ENCODE results near the gene FBXO33.

FBXO33 gene

GRCh38 chr14:39382463-39382862 lies 49.8 kb downstream of the FBXO33 start:
- DNase-seq (ENCODE audit: low spot score in 2 of 2) (no peak), ATAC-seq (replicated peaks; ENCODE audit: extremely low read depth, poor library complexity, severe bottlenecking) (no peak)
- H3K36me3 Mint-ChIP-seq (ENCODE audit: insufficient read depth), result peaks cover 6% of the 10 kb centered on the region
- H3K4me3 Mint-ChIP-seq, result no peak overlapping the region
- no peaks in the 10 kb centered on the region for H3K27me3 Mint-ChIP-seq
- no peak overlapping the region for H3K27ac Mint-ChIP-seq (ENCODE audit: low read depth)
- H3K4me1 Mint-ChIP-seq, result peaks cover 29% of the 10 kb centered on the region
- no peaks in the 10 kb centered on the region for H3K9me3 Mint-ChIP-seq

DNA sequence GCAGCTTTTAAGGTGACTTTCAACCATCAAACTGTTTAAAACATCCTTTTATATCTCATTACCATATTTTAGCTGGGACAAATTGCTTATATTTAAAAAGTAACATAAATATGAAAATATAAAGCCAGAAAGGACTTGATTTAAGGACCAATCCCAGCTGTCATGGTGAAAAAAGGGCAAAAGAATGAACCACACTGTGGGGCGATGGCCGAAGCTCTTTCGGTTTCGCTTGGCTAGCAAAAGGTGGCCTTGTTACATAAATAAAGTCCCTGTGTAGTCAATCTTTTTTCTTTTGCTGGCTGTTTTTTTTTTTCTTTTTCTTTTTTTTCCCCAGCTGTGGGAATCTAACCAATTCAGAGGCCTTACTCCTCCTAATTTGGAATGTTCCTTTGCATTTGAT lies 50.9 kb downstream of the FBXO33 start:
- DNase-seq (ENCODE audit: low spot score in 2 of 2) (no peak), ATAC-seq (replicated peaks; ENCODE audit: extremely low read depth, poor library complexity, severe bottlenecking) (no peak)
- Mint-ChIP-seq H3K27ac (ENCODE audit: low read depth) (no peak overlapping the region), H3K36me3 (ENCODE audit: insufficient read depth) (peaks cover 6% of the 10 kb centered on the region), H3K27me3 (no peaks in the 10 kb centered on the region), H3K4me3 (no peak overlapping the region), H3K4me1 (peaks cover 29% of the 10 kb centered on the region), H3K9me3 (no peaks in the 10 kb centered on the region)

- ATAC-seq (replicated peaks; ENCODE audit: extremely low read depth, poor library complexity, severe bottlenecking) (no peak), DNase-seq (ENCODE audit: low spot score in 2 of 2) (no peak)
- H3K9me3 Mint-ChIP-seq, result no peaks in the 10 kb centered on the region
- no peak overlapping the region for H3K27ac Mint-ChIP-seq (ENCODE audit: low read depth)
- peaks cover 3% of the 10 kb centered on the region for H3K36me3 Mint-ChIP-seq (ENCODE audit: insufficient read depth)
- peaks cover 3% of the 10 kb centered on the region for H3K4me1 Mint-ChIP-seq
- no peaks in the 10 kb centered on the region for H3K27me3 Mint-ChIP-seq
- no peak overlapping the region for H3K4me3 Mint-ChIP-seq
Observed at GRCh38 chr14:39376667-39377403, 55.4 kb downstream of the FBXO33 start.

- DNase-seq (ENCODE audit: low spot score in 2 of 2) (no peak), ATAC-seq (replicated peaks; ENCODE audit: extremely low read depth, poor library complexity, severe bottlenecking) (no peak)
- no peaks in the 10 kb centered on the region for H3K4me1 Mint-ChIP-seq
- no peaks in the 10 kb centered on the region for H3K27me3 Mint-ChIP-seq
- no peak overlapping the region for H3K4me3 Mint-ChIP-seq
- no peak overlapping the region for H3K27ac Mint-ChIP-seq (ENCODE audit: low read depth)
- peaks cover 9% of the 10 kb centered on the region for H3K36me3 Mint-ChIP-seq (ENCODE audit: insufficient read depth)
- H3K9me3 Mint-ChIP-seq, result no peaks in the 10 kb centered on the region
Observed at GRCh38 chr14:39374851-39375250, 57.4 kb downstream of the FBXO33 start.

- DNase-seq (ENCODE audit: low spot score in 2 of 2) (no peak), ATAC-seq (replicated peaks; ENCODE audit: extremely low read depth, poor library complexity, severe bottlenecking) (no peak)
- H3K9me3 Mint-ChIP-seq, result no peaks in the 10 kb centered on the region
- peaks cover 7% of the 10 kb centered on the region for H3K36me3 Mint-ChIP-seq (ENCODE audit: insufficient read depth)
- H3K4me3 Mint-ChIP-seq, result no peak overlapping the region
- H3K4me1 Mint-ChIP-seq, result no peaks in the 10 kb centered on the region
- H3K27me3 Mint-ChIP-seq, result no peaks in the 10 kb centered on the region
- H3K27ac Mint-ChIP-seq (ENCODE audit: low read depth), result no peak overlapping the region
Observed at GRCh38 chr14:39372656-39373055, 59.6 kb downstream of the FBXO33 start.

- DNase-seq (ENCODE audit: low spot score in 2 of 2) (no peak), ATAC-seq (replicated peaks; ENCODE audit: extremely low read depth, poor library complexity, severe bottlenecking) (no peak)
- H3K4me1 Mint-ChIP-seq, result no peaks in the 10 kb centered on the region
- H3K27me3 Mint-ChIP-seq, result no peaks in the 10 kb centered on the region
- no peak overlapping the region for H3K27ac Mint-ChIP-seq (ENCODE audit: low read depth)
- peaks cover 9% of the 10 kb centered on the region for H3K36me3 Mint-ChIP-seq (ENCODE audit: insufficient read depth)
- peaks cover 6% of the 10 kb centered on the region for H3K9me3 Mint-ChIP-seq
- no peak overlapping the region for H3K4me3 Mint-ChIP-seq
Observed at GRCh38 chr14:39370415-39370814, 61.8 kb downstream of the FBXO33 start.

DNA sequence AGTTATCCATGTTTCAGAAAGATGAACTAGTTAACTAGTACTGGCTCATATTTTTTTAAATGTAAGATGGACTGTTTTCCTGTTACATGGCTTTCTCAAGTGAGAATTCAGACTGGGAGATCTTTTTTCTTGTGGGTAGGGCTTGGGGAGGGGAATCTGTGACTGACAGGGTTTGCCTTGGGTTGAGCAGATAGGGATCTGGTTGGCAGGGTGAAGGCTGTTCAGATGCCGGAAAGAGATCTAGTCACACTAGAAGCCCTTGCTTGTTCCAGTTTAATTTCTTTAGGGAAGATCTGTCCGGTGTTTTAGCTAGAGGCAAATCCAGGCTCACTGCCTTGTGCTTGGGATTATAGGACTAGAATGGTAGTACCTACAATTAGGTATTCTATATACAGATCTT lies 63.2 kb downstream of the FBXO33 start:
- Mint-ChIP-seq H3K9me3 (peaks cover 9% of the 10 kb centered on the region), H3K4me3 (no peak overlapping the region), H3K4me1 (no peaks in the 10 kb centered on the region), H3K27ac (ENCODE audit: low read depth) (no peak overlapping the region), H3K27me3 (no peaks in the 10 kb centered on the region), H3K36me3 (ENCODE audit: insufficient read depth) (peaks cover 10% of the 10 kb centered on the region)
- no peak for DNase-seq (ENCODE audit: low spot score in 2 of 2)
- no peak for ATAC-seq (replicated peaks; ENCODE audit: extremely low read depth, poor library complexity, severe bottlenecking)

GRCh38 chr14:39368261-39368959 lies 63.8 kb downstream of the FBXO33 start:
- ATAC-seq (replicated peaks; ENCODE audit: extremely low read depth, poor library complexity, severe bottlenecking) (no peak), DNase-seq (ENCODE audit: low spot score in 2 of 2) (no peak)
- peak overlapping the region; percentile 8 for H3K27ac Mint-ChIP-seq (ENCODE audit: low read depth)
- no peaks in the 10 kb centered on the region for H3K4me1 Mint-ChIP-seq
- H3K27me3 Mint-ChIP-seq, result no peaks in the 10 kb centered on the region
- peaks cover 13% of the 10 kb centered on the region for H3K36me3 Mint-ChIP-seq (ENCODE audit: insufficient read depth)
- H3K9me3 Mint-ChIP-seq, result peaks cover 13% of the 10 kb centered on the region
- no peak overlapping the region for H3K4me3 Mint-ChIP-seq

- H3K27ac Mint-ChIP-seq (ENCODE audit: low read depth), result peak overlapping the region; percentile 8
- H3K9me3 Mint-ChIP-seq, result peaks cover 14% of the 10 kb centered on the region
- peaks cover 5% of the 10 kb centered on the region for H3K4me1 Mint-ChIP-seq
- ATAC-seq (replicated peaks; ENCODE audit: extremely low read depth, poor library complexity, severe bottlenecking) (no peak), DNase-seq (ENCODE audit: low spot score in 2 of 2) (no peak)
- H3K4me3 Mint-ChIP-seq, result no peak overlapping the region
- peaks cover 15% of the 10 kb centered on the region for H3K36me3 Mint-ChIP-seq (ENCODE audit: insufficient read depth)
- no peaks in the 10 kb centered on the region for H3K27me3 Mint-ChIP-seq
Observed at GRCh38 chr14:39367387-39367751, 64.9 kb downstream of the FBXO33 start.

DNA sequence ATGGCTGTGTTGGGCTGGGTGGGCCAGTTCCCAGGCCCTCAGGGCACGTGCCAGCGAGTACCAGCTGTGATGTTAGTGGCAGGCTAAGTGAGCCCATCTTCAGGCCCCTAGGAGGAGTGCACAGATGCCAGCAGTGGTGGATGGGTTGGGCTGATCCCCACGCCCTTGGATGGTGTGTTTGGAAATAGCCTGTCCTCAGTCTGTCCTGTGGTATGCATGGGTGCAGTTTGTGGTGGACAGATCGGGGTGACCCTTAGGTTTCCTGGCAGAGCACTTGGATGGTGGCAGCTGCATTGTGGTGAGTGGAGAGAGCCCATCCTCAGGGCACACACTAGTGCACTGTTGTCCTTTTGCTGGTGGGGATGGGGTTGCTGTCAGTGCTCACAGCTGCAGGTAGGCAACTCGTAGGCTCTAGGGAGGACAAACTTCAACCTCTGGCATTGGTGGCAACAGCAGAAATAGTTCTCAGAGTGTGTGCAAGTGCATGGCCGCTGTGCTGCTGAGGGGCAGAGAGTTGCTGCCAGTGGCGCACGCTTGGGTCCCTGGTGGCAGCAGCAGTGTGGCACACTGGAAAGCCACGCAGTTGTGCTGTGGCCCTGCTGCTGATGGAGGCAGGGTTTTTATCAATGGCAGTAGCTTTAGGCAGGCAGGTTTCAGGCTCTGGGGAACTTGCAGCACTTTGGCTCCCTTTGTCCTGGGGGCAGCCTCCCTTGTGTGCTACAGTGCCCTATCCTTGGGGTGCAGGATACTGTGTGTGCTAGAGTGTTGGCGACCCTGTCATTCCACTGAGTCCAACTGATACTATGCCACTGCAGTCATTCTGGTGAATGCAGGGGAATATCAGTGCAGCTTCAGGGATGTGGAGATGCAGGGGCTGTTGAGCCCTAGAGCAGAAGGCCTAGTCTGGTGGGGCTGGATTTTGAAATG lies 65.5 kb downstream of the FBXO33 start:
- Mint-ChIP-seq H3K27me3 (no peaks in the 10 kb centered on the region), H3K36me3 (ENCODE audit: insufficient read depth) (peaks cover 16% of the 10 kb centered on the region), H3K27ac (ENCODE audit: low read depth) (no peak overlapping the region), H3K4me1 (peaks cover 8% of the 10 kb centered on the region), H3K4me3 (no peak overlapping the region), H3K9me3 (peaks cover 14% of the 10 kb centered on the region)
- DNase-seq (ENCODE audit: low spot score in 2 of 2) (no peak), ATAC-seq (replicated peaks; ENCODE audit: extremely low read depth, poor library complexity, severe bottlenecking) (no peak)

GRCh38 chr14:39365354-39365753 lies 66.9 kb downstream of the FBXO33 start:
- Mint-ChIP-seq H3K27me3 (no peaks in the 10 kb centered on the region), H3K27ac (ENCODE audit: low read depth) (peak overlapping the region; percentile 20), H3K9me3 (peaks cover 14% of the 10 kb centered on the region), H3K4me1 (peaks cover 22% of the 10 kb centered on the region), H3K36me3 (ENCODE audit: insufficient read depth) (peaks cover 16% of the 10 kb centered on the region), H3K4me3 (no peak overlapping the region)
- ATAC-seq (replicated peaks; ENCODE audit: extremely low read depth, poor library complexity, severe bottlenecking) (no peak), DNase-seq (ENCODE audit: low spot score in 2 of 2) (no peak)

- Mint-ChIP-seq H3K4me1 (peaks cover 24% of the 10 kb centered on the region), H3K36me3 (ENCODE audit: insufficient read depth) (peaks cover 16% of the 10 kb centered on the region), H3K9me3 (peaks cover 14% of the 10 kb centered on the region), H3K27ac (ENCODE audit: low read depth) (no peak overlapping the region), H3K27me3 (no peaks in the 10 kb centered on the region), H3K4me3 (no peak overlapping the region)
- DNase-seq (ENCODE audit: low spot score in 2 of 2) (no peak), ATAC-seq (replicated peaks; ENCODE audit: extremely low read depth, poor library complexity, severe bottlenecking) (no peak)
Observed at GRCh38 chr14:39364509-39364908, 67.7 kb downstream of the FBXO33 start.

All from central memory CD8-positive, alpha-beta T cell (primary cell).